HepG2 (cell line): Measurements from ENCODE around the gene TSC22D1.

Experiments
- CBFB ChIP-seq: sonication (generic); formaldehyde crosslinking; IDR thresholded peaks from 2 replicates; pipeline ENCODE4 v1.4.0; 2020; ENCODE audit warnings: missing genetic modification reagents
- STAG1 ChIP-seq: sonication (generic); formaldehyde crosslinking; IDR thresholded peaks from 2 replicates; pipeline ENCODE4 v1.4.0; 2020; ENCODE audit warnings: missing genetic modification reagents
- ZNF432 ChIP-seq: sonication (generic); formaldehyde crosslinking; IDR thresholded peaks from 2 replicates; pipeline ENCODE4 v1.5.0; 2020; ENCODE audit warnings: missing genetic modification reagents, mild to moderate bottlenecking, borderline replicate concordance
- ZSCAN5A ChIP-seq: sonication (generic); formaldehyde crosslinking; IDR thresholded peaks from 2 replicates; pipeline ENCODE4 v1.8.0; 2022; ENCODE audit warnings: mild to moderate bottlenecking, missing genetic modification reagents, borderline replicate concordance

DNA sequence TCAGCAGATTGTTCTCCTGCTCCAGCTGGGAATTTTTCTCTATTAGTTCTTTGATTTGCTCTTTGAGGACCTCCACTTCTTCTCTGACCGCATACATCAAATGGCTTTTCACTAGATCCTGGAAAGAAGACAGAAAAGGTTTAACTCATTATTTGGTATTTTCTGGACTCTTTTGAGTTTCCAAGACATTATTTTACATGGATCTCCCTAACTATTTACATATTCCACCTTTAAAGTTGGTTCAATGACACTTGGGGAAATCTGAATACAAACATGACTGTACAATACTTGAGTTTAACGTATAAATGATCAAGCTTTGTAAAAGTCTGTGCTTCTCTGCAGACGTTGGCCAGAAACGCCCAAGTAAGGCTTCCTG, 141.4 kb downstream of the TSC22D1 start:
- no peak for TF ChIP-seq ZNF432 (CRISPR knock-in tag)
- TF ChIP-seq ZSCAN5A (CRISPR knock-in tag): no peak
- TF ChIP-seq STAG1 (CRISPR knock-in tag): no peak
- no peak for TF ChIP-seq CBFB (CRISPR knock-in tag)
